SHP77 (cell line): ENCODE results near the gene DDX31.

Source experiments
- DNase-seq, 2 experiments: peaks; one replicate each; lab custom pipeline; 2025; lab: John Stamatoyannopoulos, UW

DDX31 gene

GRCh38 chr9:132546148-132547051 is 123.4 kb downstream of the DDX31 start:
- DNase-seq, result peak in 1 of 2 experiments; percentile 23

- no peak for DNase-seq
Measured at GRCh38 chr9:132545578-132545977, 124.2 kb downstream of the DDX31 start.

- no peak for DNase-seq
Measured at GRCh38 chr9:132543960-132544359, 125.8 kb downstream of the DDX31 start.

GRCh38 chr9:132543251-132543650 is 126.5 kb downstream of the DDX31 start:
- no peak for DNase-seq
